Mesothelial cell of epicardium (in vitro differentiated cells): ENCODE measurements around the gene GPD2. TPM values are rescaled to one million over a fixed set of nuclear protein-coding genes. Genes with fewer than 3 reads are reported as not detected.

Experiments
- DNase-seq, 2 experiments: peaks; one replicate each; pipeline ENCODE4 v3.0.0; 2021; ENCODE audit warnings: low spot score in 2 of 2; ENCODE audit not compliant: unreplicated experiment in 2 of 2
- H3K27ac Mint-ChIP-seq: 2 replicates; pipeline ENCODE4 v1.8.0; 2021; ENCODE audit warnings: mixed read lengths
- H3K27me3 Mint-ChIP-seq: 2 replicates; pipeline ENCODE4 v1.8.0; 2021; ENCODE audit warnings: low read depth, mixed read lengths
- H3K36me3 Mint-ChIP-seq: 2 replicates; pipeline ENCODE4 v1.8.0; 2021; ENCODE audit warnings: mixed read lengths
- H3K4me1 Mint-ChIP-seq: 2 replicates; pipeline ENCODE4 v1.8.0; 2021; ENCODE audit warnings: mixed read lengths
- H3K4me3 Mint-ChIP-seq: 2 replicates; pipeline ENCODE4 v1.8.0; 2021; ENCODE audit warnings: mild to moderate bottlenecking, moderate library complexity, mixed read lengths
- H3K9me3 Mint-ChIP-seq: 2 replicates; pipeline ENCODE4 v1.8.0; 2021; ENCODE audit warnings: mixed read lengths
- CTCF ChIP-seq: fragments of 200-600 bp; sonication (generic); IDR thresholded peaks from one replicate; pipeline ENCODE4 v1.5.0; 2021; ENCODE audit warnings: antibody characterized with exemption; ENCODE audit not compliant: unreplicated experiment
- total RNA-seq: library from RNA; stranded (reverse); gene quantifications from 3 replicates; pipeline ENCODE4 v1.2.1, GENCODE V29; 2021

Gene GPD2
- total RNA-seq, 1 donor from 2014 or later, result 21.7 TPM

GRCh38 chr2:156430236-156430979 lies 5.8 kb upstream of the GPD2 start:
- DNase-seq, result no peak
- peaks cover 13% of the 10 kb centered on the region for H3K4me1 Mint-ChIP-seq
- no peaks in the 10 kb centered on the region for H3K9me3 Mint-ChIP-seq
- no peak overlapping the region for H3K4me3 Mint-ChIP-seq
- H3K27ac Mint-ChIP-seq, result no peak overlapping the region
- no peak for TF ChIP-seq CTCF
- no peaks in the 10 kb centered on the region for H3K27me3 Mint-ChIP-seq
- H3K36me3 Mint-ChIP-seq, result no peaks in the 10 kb centered on the region

DNA sequence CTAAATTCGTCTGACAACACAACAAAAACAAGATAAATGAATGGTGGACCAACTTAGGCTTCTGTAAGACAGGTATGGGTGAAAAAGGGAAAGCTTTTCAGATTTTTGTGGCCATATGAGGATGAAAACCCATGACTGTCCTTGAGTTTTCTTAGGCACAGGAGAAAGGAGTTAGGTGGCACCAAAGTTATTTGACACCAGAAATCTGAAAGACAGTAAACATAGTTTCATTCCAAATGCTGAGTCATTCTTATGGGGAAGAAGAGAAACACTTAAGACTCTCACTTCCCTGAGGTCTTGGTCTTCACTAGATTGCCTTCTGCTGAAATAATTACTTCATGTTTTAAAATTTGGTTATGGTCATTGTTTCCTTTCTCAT lies 5.2 kb upstream of the GPD2 start:
- no peaks in the 10 kb centered on the region for H3K36me3 Mint-ChIP-seq
- DNase-seq, result no peak
- H3K9me3 Mint-ChIP-seq, result no peaks in the 10 kb centered on the region
- no peak for TF ChIP-seq CTCF
- peaks cover 13% of the 10 kb centered on the region for H3K4me1 Mint-ChIP-seq
- no peak overlapping the region for H3K4me3 Mint-ChIP-seq
- H3K27me3 Mint-ChIP-seq, result no peaks in the 10 kb centered on the region
- no peak overlapping the region for H3K27ac Mint-ChIP-seq

DNA sequence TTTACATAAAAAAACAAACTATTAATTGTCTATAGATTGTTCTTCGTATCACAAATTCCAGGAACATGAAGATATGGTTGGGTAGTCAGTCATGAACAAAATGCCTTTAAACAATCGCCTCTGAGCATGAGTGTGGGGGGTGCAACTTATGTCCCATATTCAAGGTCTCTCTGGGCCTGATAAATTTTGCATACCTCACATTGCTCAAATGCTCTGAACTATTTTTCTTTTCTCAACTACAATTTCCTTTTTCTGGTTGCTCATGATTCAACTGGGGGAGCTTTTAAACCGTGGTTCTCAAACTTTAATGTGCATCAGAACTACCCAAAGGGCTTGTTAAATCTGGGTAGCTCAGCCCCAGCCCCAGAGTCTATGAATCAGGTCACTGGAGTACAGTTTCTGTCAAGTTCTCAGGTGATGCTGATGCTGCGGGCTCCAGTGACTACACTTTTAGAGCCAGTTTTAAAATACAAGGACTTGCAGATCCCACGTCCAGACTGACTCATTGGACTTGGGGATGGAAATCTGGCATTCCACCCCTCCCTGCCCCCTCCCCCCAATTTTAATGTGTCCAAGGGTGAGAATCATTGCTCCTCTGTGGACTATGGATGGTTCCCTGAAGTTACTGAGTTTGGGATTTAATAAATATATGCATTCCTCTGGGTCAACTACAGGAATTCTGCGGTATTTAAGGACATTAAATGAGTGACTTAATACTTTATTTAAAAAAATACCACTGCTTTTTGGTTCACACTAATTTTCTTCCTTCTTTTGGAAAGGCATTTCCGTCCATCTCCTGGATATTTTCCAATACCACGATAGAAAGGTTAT lies 1.5 kb upstream of the GPD2 start:
- H3K27me3 Mint-ChIP-seq, result no peaks in the 10 kb centered on the region
- H3K4me1 Mint-ChIP-seq, result peaks cover 32% of the 10 kb centered on the region
- H3K4me3 Mint-ChIP-seq, result peak overlapping the region; percentile 81
- no peak for TF ChIP-seq CTCF
- no peak for DNase-seq
- no peaks in the 10 kb centered on the region for H3K9me3 Mint-ChIP-seq
- H3K27ac Mint-ChIP-seq, result peak overlapping the region; percentile 95
- H3K36me3 Mint-ChIP-seq, result no peaks in the 10 kb centered on the region

DNA sequence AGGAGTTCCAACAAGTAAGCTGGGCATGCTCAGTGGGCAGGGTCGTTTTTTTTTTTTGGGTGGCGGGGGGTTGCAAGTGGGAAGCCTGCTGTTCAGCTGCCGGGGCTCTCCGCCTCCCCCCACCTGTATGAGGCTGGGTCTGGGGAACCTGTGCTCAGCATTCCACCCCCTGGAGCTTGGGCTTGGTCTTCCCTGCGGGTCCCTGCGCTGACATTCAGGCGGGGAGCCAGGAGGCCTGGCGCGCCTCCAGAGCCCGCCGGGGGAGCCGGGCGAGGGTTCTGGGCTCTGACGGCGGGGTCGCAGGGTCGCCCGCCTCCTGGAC lies 822 bp upstream of the GPD2 start:
- DNase-seq, result no peak
- Mint-ChIP-seq H3K9me3 (no peaks in the 10 kb centered on the region), H3K4me3 (peak overlapping the region; percentile 81), H3K27me3 (no peaks in the 10 kb centered on the region), H3K4me1 (peaks cover 32% of the 10 kb centered on the region), H3K36me3 (no peaks in the 10 kb centered on the region), H3K27ac (peak overlapping the region; percentile 95)
- no peak for TF ChIP-seq CTCF

DNA sequence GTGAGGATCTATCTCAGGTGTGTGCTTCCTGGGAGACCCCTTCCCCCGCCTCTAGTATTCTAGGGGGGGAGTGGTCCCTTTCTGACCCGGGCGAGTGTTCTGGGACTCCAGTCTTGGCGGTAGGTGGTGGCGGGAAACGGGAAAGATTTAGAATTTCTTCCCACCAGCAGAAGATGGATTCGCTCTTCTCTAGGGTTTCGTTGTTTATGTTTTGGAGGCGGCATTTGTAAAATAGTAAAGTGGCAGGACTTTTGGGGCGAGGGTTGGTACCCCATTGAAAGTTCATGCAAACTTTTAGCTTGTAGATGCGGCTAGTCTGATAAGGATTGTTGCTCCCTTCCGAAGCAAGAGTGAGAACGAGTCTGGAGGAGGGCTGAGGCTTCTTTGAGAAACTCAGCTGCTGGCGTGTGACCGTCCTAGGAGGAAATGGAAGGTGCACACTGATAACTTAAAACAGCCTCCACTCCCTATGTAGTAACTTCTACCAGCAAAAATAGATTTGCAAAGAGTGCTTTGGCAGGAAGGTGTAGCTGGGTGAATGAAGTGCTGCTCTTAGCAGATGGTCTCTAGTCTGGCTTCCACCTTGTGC lies 412 bp downstream of the GPD2 start:
- H3K27ac Mint-ChIP-seq, result peak overlapping the region; percentile 95
- peak in 1 of 2 experiments; percentile 38 for DNase-seq
- H3K27me3 Mint-ChIP-seq, result no peaks in the 10 kb centered on the region
- peak overlapping the region; percentile 81 for H3K4me3 Mint-ChIP-seq
- TF ChIP-seq CTCF, result no peak
- no peaks in the 10 kb centered on the region for H3K36me3 Mint-ChIP-seq
- no peaks in the 10 kb centered on the region for H3K9me3 Mint-ChIP-seq
- H3K4me1 Mint-ChIP-seq, result peaks cover 25% of the 10 kb centered on the region
